Endothelial cell of umbilical vein (primary cell): ENCODE results near the gene STMN3. TPM values are rescaled to one million over a fixed set of nuclear protein-coding genes. Genes with fewer than 3 reads are reported as not detected.

Experiments
- BruUV-seq: library from RNA; stranded (reverse); fragments of 400-500 nt; replicated peaks from 2 replicates; lab custom pipeline; 2021; lab: Mats Ljungman, UMichigan
- CTCF ChIA-PET: fragments of 300-600, 350-600 bp; sonication (Branson Sonifier 250); formaldehyde crosslinking; loops from one replicate; lab custom pipeline; 2021; ENCODE audit warnings: antibody characterized with exemption, inconsistent platforms; lab: Charles Lee
- POLR2A ChIA-PET: fragments of 300-600, 350-600 bp; sonication (Branson Sonifier 250); formaldehyde crosslinking; loops from one replicate; lab custom pipeline; 2021; ENCODE audit warnings: antibody characterized with exemption, inconsistent platforms; lab: Charles Lee
- DNase-seq: peaks from one replicate; pipeline ENCODE4 v3.0.0-alpha.2; 2011; ENCODE audit warnings: low read depth, low spot score
- FAIRE-seq: peaks from 2 replicates; lab custom pipeline; 2011; peaks lifted over from hg19 to GRCh38; lab: Jason Lieb, UNC
- H2AFZ ChIP-seq: 2 replicates; pipeline ENCODE4 v1.6.0; 2012; ENCODE audit warnings: low read depth, low read length, control low read depth, inconsistent platforms
- H3K27ac ChIP-seq: 2 replicates; pipeline ENCODE4 v1.5.1; 2011; ENCODE audit warnings: low read depth, mild to moderate bottlenecking, control low read depth, low read length, moderate library complexity; ENCODE audit not compliant: insufficient read depth
- H3K27me3 ChIP-seq, 2 experiments: 2 replicates each; pipeline versions ENCODE4 v1.6.0 to v1.6.1; 2011; ENCODE audit warnings: low read length in 2 of 2, mixed read lengths in 1 of 2; ENCODE audit not compliant: control insufficient read depth in 2 of 2, insufficient read depth in 2 of 2
- H3K36me3 ChIP-seq, 2 experiments: 2 replicates in 1 of 2; 3 replicates in 1 of 2; pipeline ENCODE4 v1.5.1; 2011; ENCODE audit warnings: low read length in 2 of 2, mild to moderate bottlenecking in 1 of 2, moderate library complexity in 1 of 2; ENCODE audit not compliant: control insufficient read depth in 2 of 2, insufficient read depth in 2 of 2; ENCODE audit errors: extremely low read depth in 1 of 2
- H3K4me1 ChIP-seq: 3 replicates; pipeline ENCODE4 v1.5.1; 2011; ENCODE audit warnings: mild to moderate bottlenecking, low read length; ENCODE audit not compliant: control insufficient read depth, insufficient read depth; ENCODE audit errors: extremely low read depth
- H3K4me2 ChIP-seq: 2 replicates; pipeline ENCODE4 v1.6.1; 2011; ENCODE audit warnings: low read length, control low read depth, mixed read lengths; ENCODE audit not compliant: insufficient read depth
- H3K4me3 ChIP-seq, 3 experiments: fragments of 200-600 bp in 1 of 3; sonication (generic), shearing (Covaris generic) in 1 of 3; replicated peaks in 1 of 3; 2 replicates each; pipeline ENCODE4 v1.5.1; 2011 to 2016; ENCODE audit warnings: control low read depth in 3 of 3, low read length in 3 of 3, mild to moderate bottlenecking in 2 of 3, inconsistent platforms in 1 of 3, low read depth in 1 of 3, moderate library complexity in 1 of 3; ENCODE audit not compliant: insufficient read depth in 1 of 3
- H3K79me2 ChIP-seq: 2 replicates; pipeline ENCODE4 v1.6.0; 2012; ENCODE audit warnings: low read length, inconsistent platforms; ENCODE audit not compliant: control insufficient read depth, insufficient read depth
- H3K9ac ChIP-seq: replicated peaks from 2 replicates; pipeline ENCODE3; 2011; ENCODE audit warnings: low read length, control low read depth; ENCODE audit not compliant: insufficient read depth; ENCODE audit errors: extremely low read depth
- H3K9me1 ChIP-seq: replicated peaks from 3 replicates; pipeline ENCODE4 v1.6.0; 2011; ENCODE audit warnings: mild to moderate bottlenecking, low read length; ENCODE audit not compliant: control insufficient read depth, insufficient read depth; ENCODE audit errors: extremely low read depth
- H3K9me3 ChIP-seq: replicated peaks from 2 replicates; pipeline ENCODE4 v1.5.1; 2012; ENCODE audit warnings: low read length, inconsistent platforms; ENCODE audit not compliant: control insufficient read depth, insufficient read depth
- H4K20me1 ChIP-seq: replicated peaks from 2 replicates; pipeline ENCODE3; 2011; ENCODE audit warnings: mild to moderate bottlenecking, low read length; ENCODE audit not compliant: control insufficient read depth, insufficient read depth; ENCODE audit errors: extremely low read depth
- CTCF ChIP-seq, 2 donors: IDR thresholded peaks; 1 replicate in 1 of 2; 2 replicates in 1 of 2; pipeline ENCODE4 v1.5.1; 2011; ENCODE audit warnings: low read length in 2 of 2, mild to moderate bottlenecking in 2 of 2, moderate library complexity in 2 of 2, control low read depth in 1 of 2, inconsistent platforms in 1 of 2, low read depth in 1 of 2; ENCODE audit not compliant: insufficient read depth in 1 of 2; ENCODE audit errors: extremely low read depth in 1 of 2
- EZH2 ChIP-seq: IDR thresholded peaks from 2 replicates; pipeline ENCODE4 v1.6.1; 2012; ENCODE audit warnings: borderline replicate concordance, low read depth, mild to moderate bottlenecking, moderate library complexity, low read length, inconsistent platforms; ENCODE audit not compliant: severe bottlenecking
- JUN ChIP-seq: IDR thresholded peaks from 2 replicates; pipeline ENCODE4 v1.6.1; 2011; ENCODE audit warnings: borderline replicate concordance, low read depth; ENCODE audit not compliant: insufficient read length, insufficient read depth
- MAX ChIP-seq: IDR thresholded peaks from 2 replicates; pipeline ENCODE4 v1.6.1; 2011; ENCODE audit not compliant: insufficient read depth, insufficient read length
- MYC ChIP-seq: IDR thresholded peaks from one replicate; pipeline ENCODE4 v1.6.1; 2011; ENCODE audit warnings: mild to moderate bottlenecking, low read depth, low read length
- POLR2A ChIP-seq: IDR thresholded peaks from 2 replicates; pipeline ENCODE4 v1.6.1; 2012; ENCODE audit warnings: low read depth, mild to moderate bottlenecking, control low read depth, low read length
- POLR2AphosphoS5 ChIP-seq: IDR thresholded peaks from 2 replicates; pipeline ENCODE4 v1.6.1; 2012; ENCODE audit warnings: low read depth, mild to moderate bottlenecking, control low read depth, low read length, moderate library complexity; ENCODE audit not compliant: insufficient read depth
- dilution Hi-C: fragments of 300-500 bp; cut with MboI; formaldehyde crosslinking; loops from one replicate; pipeline ENCODE4 v1.15.0; 2019; ENCODE audit warnings: low sequenced_read_pairs; ENCODE audit not compliant: extremely low pct_ligation_motif_present
- intact Hi-C: fragments of 100-400 bp; cut with micrococcal nuclease; formaldehyde crosslinking; loops from one replicate; pipeline ENCODE4 v1.10.0; 2022
- polyA plus RNA-seq, 4 experiments: library from polyadenylated mRNA; depleted of rRNA in 3 of 4; stranded (reverse) in 3 of 4; unstranded in 1 of 4; fragments of >200 nt; gene quantifications; 2 replicates each; pipeline versions ENCODE4 v1.2.1 to v1.2.3, GENCODE V29; 2011 to 2012; ENCODE audit warnings: missing spikeins in 1 of 4
- total RNA-seq: library from RNA; stranded (reverse); gene quantifications from 2 replicates; pipeline ENCODE4 v1.2.3, GENCODE V29; 2021

STMN3 gene
- total and polyA plus RNA-seq, 2 donors (not counting 3 experiments of a cell fraction or from before 2014, with no cell fraction given): 1.7 to 4.7 TPM

- Histone ChIP-seq H3K9ac (no peak overlapping the region), H3K9me3 (no peaks in the 10 kb centered on the region), H3K4me2 (no peak overlapping the region), H3K4me1 (no peaks in the 10 kb centered on the region), H3K79me2 (peaks cover 3% of the 10 kb centered on the region), H3K27me3 (no peaks in the 10 kb centered on the region), H3K27ac (no peak overlapping the region), H3K36me3 (peaks cover 2 to 28% of the 10 kb centered on the region in 2 experiments), H4K20me1 (no peaks in the 10 kb centered on the region), H3K9me1 (no peaks in the 10 kb centered on the region), H3K4me3 (no peak overlapping the region), H2AFZ (no peak overlapping the region)
- intact Hi-C loops: no loop called here
- POLR2A ChIA-PET: no interaction called here
- DNase-seq (no peak), FAIRE-seq (no peak)
- no TSS peak for BruUV-seq
- TF ChIP-seq MYC: no peak
- TF ChIP-seq EZH2: no peak
- dilution Hi-C loops: no loop called here
- CTCF ChIA-PET: interaction anchor here (2.1 kb wide), 1 partner anchor 10 kb away, joined by 7 read pairs; the partner anchor contains the start of gene RTEL1
Measured at GRCh38 chr20:63668351-63668750, 15.1 kb upstream of the STMN3 start.

- intact Hi-C loops: no loop called here
- POLR2A ChIA-PET: no interaction called here
Measured at GRCh38 chr20:63667858-63668257, 14.6 kb upstream of the STMN3 start.

More at GRCh38 chr20:63667858-63668257, 14.6 kb upstream of the STMN3 start:
- DNase-seq: no peak
- CTCF ChIA-PET: interaction anchor here (2.1 kb wide), 1 partner anchor 10 kb away, joined by 7 read pairs; the partner anchor contains the start of gene RTEL1
- H3K4me3 ChIP-seq: no peak overlapping the region
- no peak overlapping the region for H3K4me2 ChIP-seq
- no peaks in the 10 kb centered on the region for H3K27me3 ChIP-seq
- H2AFZ ChIP-seq: no peak overlapping the region
- peaks cover 2 to 31% of the 10 kb centered on the region in 2 experiments for H3K36me3 ChIP-seq
- H3K4me1 ChIP-seq: no peaks in the 10 kb centered on the region
- TF ChIP-seq MYC (no peak), POLR2AphosphoS5 (no peak), CTCF (IDR thresholded peaks at IDR 0.05; ENCODE audit: extremely low read depth in 1 of 2, insufficient read depth in 1 of 2, low read depth in 1 of 2, low read length in 2 of 2) (no peak), JUN (no peak), POLR2A (no peak), MAX (no peak)
- H3K9me3 ChIP-seq: no peaks in the 10 kb centered on the region
- FAIRE-seq: no peak
- no peak overlapping the region for H3K9ac ChIP-seq
- no peaks in the 10 kb centered on the region for H4K20me1 ChIP-seq
- H3K79me2 ChIP-seq: peaks cover 3% of the 10 kb centered on the region
- H3K27ac ChIP-seq: no peak overlapping the region
- dilution Hi-C loops: no loop called here
- no peaks in the 10 kb centered on the region for H3K9me1 ChIP-seq
- no TSS peak for BruUV-seq
